22Rv1 (cell line): ENCODE measurements around the gene HADH.

ENCODE experiments used
- ZFX ChIP-seq: fragments of 450-650 bp; IDR thresholded peaks from 2 replicates; pipeline ENCODE4 v1.6.1; 2017; ENCODE audit warnings: antibody characterized with exemption, borderline replicate concordance
- TF ChIP-seq, protein P1 (sequence below): fragments of 450-650 bp; IDR thresholded peaks from 2 replicates; pipeline ENCODE4 v1.5.1; 2017; ENCODE audit warnings: mild to moderate bottlenecking

- TF ChIP-seq, protein P1, sequence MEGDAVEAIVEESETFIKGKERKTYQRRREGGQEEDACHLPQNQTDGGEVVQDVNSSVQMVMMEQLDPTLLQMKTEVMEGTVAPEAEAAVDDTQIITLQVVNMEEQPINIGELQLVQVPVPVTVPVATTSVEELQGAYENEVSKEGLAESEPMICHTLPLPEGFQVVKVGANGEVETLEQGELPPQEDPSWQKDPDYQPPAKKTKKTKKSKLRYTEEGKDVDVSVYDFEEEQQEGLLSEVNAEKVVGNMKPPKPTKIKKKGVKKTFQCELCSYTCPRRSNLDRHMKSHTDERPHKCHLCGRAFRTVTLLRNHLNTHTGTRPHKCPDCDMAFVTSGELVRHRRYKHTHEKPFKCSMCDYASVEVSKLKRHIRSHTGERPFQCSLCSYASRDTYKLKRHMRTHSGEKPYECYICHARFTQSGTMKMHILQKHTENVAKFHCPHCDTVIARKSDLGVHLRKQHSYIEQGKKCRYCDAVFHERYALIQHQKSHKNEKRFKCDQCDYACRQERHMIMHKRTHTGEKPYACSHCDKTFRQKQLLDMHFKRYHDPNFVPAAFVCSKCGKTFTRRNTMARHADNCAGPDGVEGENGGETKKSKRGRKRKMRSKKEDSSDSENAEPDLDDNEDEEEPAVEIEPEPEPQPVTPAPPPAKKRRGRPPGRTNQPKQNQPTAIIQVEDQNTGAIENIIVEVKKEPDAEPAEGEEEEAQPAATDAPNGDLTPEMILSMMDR = no peak
- no peak for TF ChIP-seq ZFX
Observed at GRCh38 chr4:107977482-107977881, 12.2 kb upstream of the HADH start.
